DOHH2 (cell line): ENCODE results near the gene VARS2.

ENCODE experiments used
- H3F3A ChIP-seq: fragments of 200-600 bp; sonication (generic), shearing (Covaris generic); 2 replicates; pipeline ENCODE4 v1.6.0; 2016; ENCODE audit warnings: antibody characterized with exemption, mild to moderate bottlenecking; ENCODE audit not compliant: control insufficient read depth, insufficient read depth
- H3K27ac ChIP-seq: fragments of 200-600 bp; sonication (generic); 2 replicates; pipeline ENCODE4 v1.5.1; 2014; ENCODE audit warnings: low read depth, mild to moderate bottlenecking, low read length, moderate library complexity
- H3K27me3 ChIP-seq: fragments of 200-600 bp; sonication (generic); 2 replicates; pipeline ENCODE4 v1.6.1; 2014; ENCODE audit warnings: mild to moderate bottlenecking, low read length, mixed read lengths; ENCODE audit not compliant: control insufficient read depth
- H3K36me3 ChIP-seq: fragments of 200-600 bp; sonication (generic); 2 replicates; pipeline ENCODE4 v1.6.1; 2014; ENCODE audit warnings: mild to moderate bottlenecking, low read length, moderate library complexity, mixed read lengths; ENCODE audit not compliant: control insufficient read depth
- H3K4me1 ChIP-seq: fragments of 200-600 bp; sonication (generic); 2 replicates; pipeline ENCODE4 v1.6.1; 2014; ENCODE audit warnings: mild to moderate bottlenecking, low read length, mixed read lengths; ENCODE audit not compliant: control insufficient read depth
- H3K4me2 ChIP-seq: fragments of 200-600 bp; sonication (generic); 2 replicates; pipeline ENCODE4 v1.6.0; 2014; ENCODE audit warnings: mild to moderate bottlenecking, low read length, moderate library complexity
- H3K4me3 ChIP-seq: fragments of 200-600 bp; sonication (generic); 2 replicates; pipeline ENCODE4 v1.5.1; 2014; ENCODE audit warnings: mild to moderate bottlenecking, low read length, mixed read lengths
- H3K79me2 ChIP-seq: fragments of 200-600 bp; sonication (generic); 2 replicates; pipeline ENCODE4 v1.6.1; 2014; ENCODE audit warnings: mild to moderate bottlenecking, low read length, mixed read lengths; ENCODE audit not compliant: control insufficient read depth
- H3K9me2 ChIP-seq: fragments of 200-600 bp; sonication (generic); replicated peaks from 2 replicates; pipeline ENCODE4 v1.6.1; 2014; ENCODE audit warnings: mild to moderate bottlenecking, low read length, mixed read lengths; ENCODE audit not compliant: control insufficient read depth
- H3K9me3 ChIP-seq: fragments of 200-600 bp; sonication (generic); 2 replicates; pipeline ENCODE4 v1.6.1; 2014; ENCODE audit warnings: antibody characterized with exemption, low read length, mixed read lengths; ENCODE audit not compliant: control insufficient read depth, insufficient read depth
- H4K20me1 ChIP-seq: fragments of 200-600 bp; sonication (generic); 2 replicates; pipeline ENCODE4 v1.6.0; 2014; ENCODE audit warnings: low read depth, mild to moderate bottlenecking, antibody characterized with exemption, low read length, moderate library complexity; ENCODE audit not compliant: control insufficient read depth, insufficient read depth
- EZH2phosphoT487 ChIP-seq: fragments of 200-600 bp; sonication (generic); IDR thresholded peaks from 2 replicates; pipeline ENCODE4 v1.6.1; 2017; ENCODE audit warnings: borderline replicate concordance, mild to moderate bottlenecking, antibody characterized with exemption, low read length, moderate library complexity, mixed read lengths
- TF ChIP-seq, protein P1 (sequence below): fragments of 200-600 bp; sonication (generic); IDR thresholded peaks from one replicate; pipeline ENCODE4 v1.5.1; 2014; ENCODE audit warnings: antibody characterized with exemption, mild to moderate bottlenecking, low read depth, low read length; ENCODE audit not compliant: poor library complexity, severe bottlenecking

VARS2 gene

DNA sequence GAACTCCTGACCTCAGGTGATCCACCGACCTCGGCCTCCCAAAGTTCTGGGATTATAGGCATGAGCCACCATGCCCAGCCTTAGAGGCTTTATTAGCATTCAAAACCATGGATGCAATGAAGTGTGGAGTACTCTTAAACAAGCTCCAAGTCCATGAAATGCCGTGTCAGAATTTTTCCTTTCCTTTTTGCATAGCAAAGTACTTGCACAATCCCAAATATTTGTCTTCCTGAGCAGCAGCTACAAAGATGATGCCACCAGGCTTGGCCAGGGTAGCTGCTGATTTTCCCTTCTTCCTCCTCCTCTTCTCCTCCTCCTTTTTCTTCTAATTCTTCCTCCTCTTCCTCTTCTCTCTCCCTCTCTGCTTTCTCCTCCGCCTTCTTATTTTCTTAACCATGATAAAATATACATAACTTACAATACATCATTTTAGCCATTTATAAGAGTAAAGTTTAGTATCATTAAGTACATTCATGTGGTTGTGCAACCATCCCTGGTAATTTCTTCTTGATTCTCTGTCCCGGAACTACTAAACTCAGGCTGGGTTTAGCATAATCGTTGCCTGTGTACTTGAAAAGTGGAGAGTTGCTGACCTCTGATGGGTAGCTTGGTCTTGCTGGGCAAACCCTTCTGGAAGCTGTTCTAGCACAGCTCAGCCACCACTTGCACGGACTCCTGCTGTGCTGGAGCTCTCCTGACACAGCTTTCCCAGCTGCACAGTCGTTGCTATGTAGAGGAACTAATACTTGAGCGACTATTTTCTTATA is 47.1 kb downstream of the VARS2 start:
- Histone ChIP-seq H4K20me1 (no peaks in the 10 kb centered on the region), H3K4me2 (no peak overlapping the region), H3K4me1 (peaks cover 1% of the 10 kb centered on the region), H3F3A (no peaks in the 10 kb centered on the region), H3K36me3 (no peaks in the 10 kb centered on the region), H3K79me2 (no peaks in the 10 kb centered on the region), H3K27ac (no peak overlapping the region), H3K9me3 (no peaks in the 10 kb centered on the region), H3K27me3 (peaks cover 28% of the 10 kb centered on the region), H3K4me3 (no peak overlapping the region), H3K9me2 (no peaks in the 10 kb centered on the region)
- TF ChIP-seq, protein P1, sequence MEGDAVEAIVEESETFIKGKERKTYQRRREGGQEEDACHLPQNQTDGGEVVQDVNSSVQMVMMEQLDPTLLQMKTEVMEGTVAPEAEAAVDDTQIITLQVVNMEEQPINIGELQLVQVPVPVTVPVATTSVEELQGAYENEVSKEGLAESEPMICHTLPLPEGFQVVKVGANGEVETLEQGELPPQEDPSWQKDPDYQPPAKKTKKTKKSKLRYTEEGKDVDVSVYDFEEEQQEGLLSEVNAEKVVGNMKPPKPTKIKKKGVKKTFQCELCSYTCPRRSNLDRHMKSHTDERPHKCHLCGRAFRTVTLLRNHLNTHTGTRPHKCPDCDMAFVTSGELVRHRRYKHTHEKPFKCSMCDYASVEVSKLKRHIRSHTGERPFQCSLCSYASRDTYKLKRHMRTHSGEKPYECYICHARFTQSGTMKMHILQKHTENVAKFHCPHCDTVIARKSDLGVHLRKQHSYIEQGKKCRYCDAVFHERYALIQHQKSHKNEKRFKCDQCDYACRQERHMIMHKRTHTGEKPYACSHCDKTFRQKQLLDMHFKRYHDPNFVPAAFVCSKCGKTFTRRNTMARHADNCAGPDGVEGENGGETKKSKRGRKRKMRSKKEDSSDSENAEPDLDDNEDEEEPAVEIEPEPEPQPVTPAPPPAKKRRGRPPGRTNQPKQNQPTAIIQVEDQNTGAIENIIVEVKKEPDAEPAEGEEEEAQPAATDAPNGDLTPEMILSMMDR: no peak
- no peak for TF ChIP-seq EZH2phosphoT487

DNA sequence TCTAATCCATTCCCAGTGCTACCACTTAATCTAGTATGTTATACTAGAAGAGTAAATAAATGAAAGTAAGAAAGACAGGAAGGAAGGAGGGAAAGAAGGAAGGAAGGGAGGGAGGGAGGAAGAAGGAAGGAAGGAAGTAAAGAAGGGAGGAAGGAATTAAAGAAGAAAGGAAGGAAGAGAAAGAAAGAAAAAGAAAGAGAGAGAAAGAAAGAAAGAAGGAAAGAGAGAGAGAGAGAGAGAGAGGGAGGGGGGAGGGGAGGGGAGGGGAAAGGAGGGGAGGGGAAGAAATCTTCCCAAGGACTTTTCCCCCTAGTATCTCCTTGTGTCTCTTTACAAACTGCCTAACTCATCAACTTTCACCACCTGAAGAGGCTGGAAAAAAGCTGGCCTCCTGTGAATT is 48.7 kb downstream of the VARS2 start:
- Histone ChIP-seq H4K20me1 (no peaks in the 10 kb centered on the region), H3K36me3 (no peaks in the 10 kb centered on the region), H3K27me3 (peaks cover 14% of the 10 kb centered on the region), H3K4me1 (no peaks in the 10 kb centered on the region), H3K9me3 (no peaks in the 10 kb centered on the region), H3K27ac (no peak overlapping the region), H3K4me2 (no peak overlapping the region), H3K4me3 (no peak overlapping the region), H3K79me2 (no peaks in the 10 kb centered on the region), H3K9me2 (no peaks in the 10 kb centered on the region), H3F3A (no peaks in the 10 kb centered on the region)
- TF ChIP-seq, protein P1: no peak
- no peak for TF ChIP-seq EZH2phosphoT487

DNA sequence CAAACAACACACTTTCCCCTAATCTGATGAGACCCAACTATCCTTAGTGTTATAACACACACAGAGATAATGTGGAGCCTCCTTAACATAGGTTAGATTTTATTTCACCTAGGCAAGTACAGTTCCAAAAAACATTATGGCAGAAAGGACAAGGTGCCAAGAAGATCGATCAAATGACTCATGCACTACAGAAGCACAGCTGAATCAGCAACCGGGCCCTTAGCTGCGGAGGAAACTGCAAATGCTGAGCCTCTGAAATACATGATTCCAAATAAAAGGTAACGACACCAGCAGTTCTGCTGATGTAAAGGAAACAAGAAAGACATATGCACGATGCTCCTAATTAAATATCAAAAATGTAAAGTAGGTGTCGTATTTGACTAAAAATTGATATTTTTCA is 49.6 kb downstream of the VARS2 start:
- peaks cover 8% of the 10 kb centered on the region for H3K27me3 ChIP-seq
- H3K4me3 ChIP-seq: no peak overlapping the region
- H3K9me2 ChIP-seq: no peaks in the 10 kb centered on the region
- no peaks in the 10 kb centered on the region for H3K4me1 ChIP-seq
- H3K9me3 ChIP-seq: no peaks in the 10 kb centered on the region
- H4K20me1 ChIP-seq: no peaks in the 10 kb centered on the region
- H3K27ac ChIP-seq: no peak overlapping the region
- H3K36me3 ChIP-seq: no peaks in the 10 kb centered on the region
- H3K79me2 ChIP-seq: no peaks in the 10 kb centered on the region
- TF ChIP-seq, protein P1: no peak
- no peak for TF ChIP-seq EZH2phosphoT487
- no peak overlapping the region for H3K4me2 ChIP-seq
- H3F3A ChIP-seq: no peaks in the 10 kb centered on the region
